ENCODE measurements around the gene DBH.

DBH gene

DNA sequence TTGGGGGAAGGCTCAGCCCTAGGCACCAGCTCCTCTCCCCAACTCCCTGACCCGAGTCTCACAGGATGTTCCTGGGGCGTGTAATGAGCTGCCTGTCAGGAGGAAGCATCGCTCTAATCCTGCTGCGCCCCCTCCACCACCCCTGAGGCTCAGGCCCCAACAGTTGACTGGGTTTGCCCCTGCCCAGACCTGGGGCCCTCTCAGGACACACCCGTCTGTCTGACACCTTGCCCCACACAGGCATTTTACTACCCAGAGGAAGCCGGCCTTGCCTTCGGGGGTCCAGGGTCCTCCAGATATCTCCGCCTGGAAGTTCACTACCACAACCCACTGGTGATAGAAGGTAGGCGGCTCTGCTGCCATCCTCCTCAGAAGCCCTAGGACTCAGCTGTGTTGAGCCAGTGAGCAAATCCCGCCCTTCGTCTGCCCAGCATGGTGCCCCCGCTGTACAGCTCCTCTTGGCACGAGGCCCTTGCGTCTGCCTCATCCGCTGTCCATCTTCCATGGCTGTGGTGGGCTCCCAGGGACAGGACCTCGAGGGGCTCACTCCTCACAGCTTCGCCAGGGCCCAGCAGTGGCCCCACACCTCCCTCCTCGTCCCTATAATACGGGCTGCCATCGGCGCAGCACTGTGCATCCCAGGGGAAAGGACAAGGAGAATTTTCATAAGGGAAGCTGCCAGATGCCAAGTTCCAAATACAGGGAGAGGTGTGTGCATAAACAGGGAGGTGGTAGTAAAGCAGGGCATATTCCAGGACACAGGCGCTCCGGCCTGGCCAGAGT, 8.0 kb downstream of the DBH start:
- DNase-seq (ENCODE audit: low read depth): no peak

DNA sequence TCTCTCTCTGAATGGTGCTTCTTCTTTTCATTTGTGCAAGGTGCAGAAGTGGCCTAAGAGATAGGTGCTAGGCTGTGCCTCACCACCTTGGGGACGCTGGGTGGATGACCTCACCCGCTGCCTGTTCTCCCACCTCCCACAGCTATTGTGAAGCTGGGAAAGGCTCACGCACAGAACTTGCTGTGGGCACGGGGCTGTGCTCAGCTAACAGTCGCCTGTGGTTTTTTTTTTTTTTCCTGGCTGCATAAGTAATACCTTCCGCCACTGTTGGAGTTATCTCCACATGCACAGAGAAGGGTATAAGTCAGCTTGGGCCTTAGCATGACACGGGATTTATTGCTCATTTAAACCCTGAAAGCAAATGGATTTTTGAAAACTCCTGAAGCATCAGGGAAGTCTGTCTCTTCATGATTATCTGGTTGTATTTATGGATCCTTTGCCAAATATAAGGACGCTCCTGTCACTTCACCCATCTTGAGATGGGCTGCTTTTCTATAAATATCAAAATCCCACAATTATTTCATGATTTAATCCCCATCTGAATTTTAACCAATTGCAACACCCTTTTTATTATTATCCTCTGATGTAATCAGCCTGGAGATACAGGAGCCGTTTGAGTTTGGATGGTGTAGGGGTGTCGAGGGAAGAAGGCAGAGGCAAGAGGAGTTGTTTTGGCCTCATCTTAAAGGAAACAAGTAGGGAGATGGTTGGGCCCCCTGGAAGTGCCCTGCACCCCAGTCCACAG, 9.0 kb downstream of the DBH start:
- no peak for DNase-seq (ENCODE audit: low read depth)

GRCh38 chr9:133647148-133647547, 11.0 kb downstream of the DBH start:
- no peak for DNase-seq (ENCODE audit: low read depth)

DNA sequence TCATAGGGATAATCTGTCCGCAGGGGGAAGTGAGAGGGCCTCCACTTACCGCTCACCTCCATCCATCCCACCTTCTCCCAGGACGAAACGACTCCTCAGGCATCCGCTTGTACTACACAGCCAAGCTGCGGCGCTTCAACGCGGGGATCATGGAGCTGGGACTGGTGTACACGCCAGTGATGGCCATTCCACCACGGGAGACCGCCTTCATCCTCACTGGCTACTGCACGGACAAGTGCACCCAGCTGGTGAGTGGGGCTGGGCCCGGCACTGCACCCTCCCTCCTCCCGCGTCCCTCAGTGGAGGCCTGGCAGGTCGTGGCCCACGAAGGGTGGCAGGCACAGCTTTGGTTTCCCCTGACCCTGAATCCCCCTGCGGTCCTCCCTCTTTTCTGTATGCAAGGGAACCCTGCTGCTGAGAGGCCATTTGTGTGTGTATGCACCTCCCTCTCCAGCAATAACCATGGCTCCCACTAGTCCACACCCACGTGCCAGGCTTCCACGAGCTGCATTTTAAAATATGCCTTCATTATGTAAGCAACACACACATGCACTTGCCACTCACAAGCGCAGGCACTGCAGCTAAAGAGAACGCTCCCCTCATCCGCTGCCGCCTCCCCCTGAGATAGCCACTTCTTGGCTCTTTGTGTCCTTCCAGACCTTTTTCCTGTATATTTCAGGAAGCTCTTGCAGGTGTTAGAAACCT, 11.8 kb downstream of the DBH start:
- no peak for DNase-seq (ENCODE audit: low read depth)

DNA sequence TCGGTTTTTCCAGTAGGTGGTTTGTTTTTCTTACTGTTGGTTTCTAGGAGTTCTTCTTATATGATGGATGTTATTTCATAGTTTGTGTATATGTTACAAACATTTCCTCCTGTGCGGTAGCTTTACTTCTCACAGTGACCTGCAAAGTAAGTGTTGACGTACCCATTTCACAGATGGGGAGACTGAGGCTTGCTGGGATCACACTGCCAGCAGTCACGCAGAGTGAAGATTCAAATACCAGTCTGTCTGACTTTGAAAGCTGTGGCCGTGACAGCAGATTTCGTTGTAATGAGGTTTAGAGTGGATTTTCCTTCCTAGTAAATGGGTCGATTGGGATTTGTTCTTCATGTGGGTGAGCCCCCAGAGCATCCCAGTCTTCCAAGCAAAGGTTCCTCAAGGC, 13.0 kb downstream of the DBH start:
- no peak for DNase-seq (ENCODE audit: low read depth)

GRCh38 chr9:133650026-133650425, 13.9 kb downstream of the DBH start:
- no peak for DNase-seq (ENCODE audit: low read depth)

GRCh38 chr9:133653638-133654037, 17.5 kb downstream of the DBH start:
- DNase-seq (ENCODE audit: low read depth): no peak

DNA sequence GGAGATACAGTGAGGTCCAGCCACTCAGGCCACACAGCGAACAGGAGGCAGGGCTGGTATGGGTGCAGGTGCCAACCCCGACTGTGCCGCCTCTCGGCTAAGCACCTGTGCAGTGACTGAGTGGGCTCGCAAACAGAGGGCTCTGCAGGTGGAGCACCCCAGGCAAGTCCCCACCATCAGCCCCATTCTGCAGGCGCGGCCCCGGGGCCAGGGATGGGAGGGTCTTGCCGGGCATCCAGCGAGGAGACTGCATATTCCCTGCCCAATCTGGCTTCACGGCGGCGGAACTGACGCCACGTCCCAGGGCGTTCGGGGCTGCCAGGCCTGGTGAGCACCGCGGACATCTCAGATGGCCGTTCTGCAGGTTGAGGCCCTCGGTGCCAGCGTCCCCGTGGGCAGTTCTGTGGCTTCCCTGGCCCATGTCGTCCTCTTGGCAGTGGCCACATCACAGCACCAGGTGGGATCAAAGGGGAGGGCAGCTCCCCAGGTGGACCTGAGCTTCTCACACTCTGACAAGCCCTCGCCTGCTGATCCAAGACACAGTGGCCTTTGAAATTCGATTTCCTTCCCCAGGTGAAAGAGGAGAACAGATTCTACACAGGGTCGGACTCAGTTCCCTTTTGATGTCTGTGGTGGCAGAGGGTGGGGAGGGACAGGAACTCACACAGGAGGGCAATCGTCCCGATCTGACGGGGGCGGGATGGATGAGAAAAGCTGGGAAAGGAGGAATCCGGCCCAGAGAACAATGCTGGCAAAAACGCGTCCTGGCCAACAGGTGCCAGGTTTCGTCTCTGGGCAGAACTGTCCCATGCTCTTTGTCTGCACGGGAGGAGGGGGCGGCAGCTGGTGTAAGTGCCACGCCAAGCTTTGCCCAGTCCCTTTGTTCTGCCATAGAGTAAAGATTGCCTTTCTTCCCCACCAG, 18.8 kb downstream of the DBH start:
- DNase-seq (ENCODE audit: low read depth): no peak

- DNase-seq (ENCODE audit: low read depth): no peak
Observed at GRCh38 chr9:133655701-133656100, 19.5 kb downstream of the DBH start.

DNA sequence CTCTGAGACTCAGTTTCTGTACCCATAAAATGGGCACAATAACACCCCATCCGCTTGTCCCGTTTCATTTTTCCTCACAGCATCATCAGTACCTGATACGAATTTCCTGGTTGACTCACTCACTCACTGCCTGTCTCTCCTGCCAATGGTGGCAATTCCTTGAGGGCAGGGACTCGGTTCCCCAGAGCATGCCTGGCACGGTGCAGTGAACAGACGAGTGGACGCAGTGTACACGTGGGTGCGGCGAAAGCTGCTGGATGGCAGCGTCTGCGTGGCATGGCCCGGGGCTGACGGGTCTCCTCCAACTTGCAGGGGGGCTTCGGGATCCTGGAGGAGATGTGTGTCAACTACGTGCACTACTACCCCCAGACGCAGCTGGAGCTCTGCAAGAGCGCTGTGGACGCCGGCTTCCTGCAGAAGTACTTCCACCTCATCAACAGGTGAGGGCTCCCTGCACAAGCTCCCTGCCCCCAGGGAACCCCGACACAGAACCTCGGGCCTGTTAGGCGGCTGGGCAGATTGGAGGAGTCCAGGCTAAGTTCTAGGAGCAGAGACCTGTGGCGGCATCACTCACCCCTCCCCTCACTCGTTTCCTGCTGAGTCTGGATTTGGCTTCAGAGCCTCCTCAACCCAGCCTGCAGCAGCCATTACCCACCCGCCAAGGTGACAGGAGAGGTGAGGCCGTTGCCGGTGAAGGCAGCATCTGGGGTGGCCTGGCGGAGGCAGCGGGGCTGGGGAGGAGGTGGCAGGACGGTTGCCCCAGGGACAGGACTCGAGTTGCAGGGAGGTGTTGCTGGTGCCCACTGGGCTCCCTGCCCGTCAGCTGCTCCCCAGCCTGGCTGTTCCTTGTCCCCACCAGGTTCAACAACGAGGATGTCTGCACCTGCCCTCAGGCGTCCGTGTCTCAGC, 20.3 kb downstream of the DBH start:
- no peak for DNase-seq (ENCODE audit: low read depth)

DNA sequence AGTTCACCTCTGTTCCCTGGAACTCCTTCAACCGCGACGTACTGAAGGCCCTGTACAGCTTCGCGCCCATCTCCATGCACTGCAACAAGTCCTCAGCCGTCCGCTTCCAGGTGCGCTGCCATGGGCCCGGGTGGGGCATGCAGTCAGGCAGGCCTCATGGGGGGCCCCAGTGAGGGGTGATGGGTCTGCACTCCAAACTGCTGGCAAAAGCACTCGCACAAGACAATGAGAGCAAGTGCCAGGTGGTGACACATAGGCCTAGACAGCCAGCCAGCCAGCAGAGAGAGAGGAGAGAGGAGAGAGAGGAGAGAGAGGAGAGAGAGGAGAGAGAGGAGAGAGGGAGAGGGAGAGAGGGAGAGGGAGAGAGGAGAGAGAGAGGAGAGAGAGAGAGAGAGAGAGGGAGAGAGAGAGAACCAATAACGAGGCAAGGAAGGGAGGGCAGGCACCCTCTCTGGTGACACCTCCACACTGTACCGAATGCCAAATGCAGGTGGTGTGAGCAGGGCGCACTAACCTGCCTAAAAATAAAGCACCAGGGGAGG, 21.0 kb downstream of the DBH start:
- no peak for DNase-seq (ENCODE audit: low read depth)

DNA sequence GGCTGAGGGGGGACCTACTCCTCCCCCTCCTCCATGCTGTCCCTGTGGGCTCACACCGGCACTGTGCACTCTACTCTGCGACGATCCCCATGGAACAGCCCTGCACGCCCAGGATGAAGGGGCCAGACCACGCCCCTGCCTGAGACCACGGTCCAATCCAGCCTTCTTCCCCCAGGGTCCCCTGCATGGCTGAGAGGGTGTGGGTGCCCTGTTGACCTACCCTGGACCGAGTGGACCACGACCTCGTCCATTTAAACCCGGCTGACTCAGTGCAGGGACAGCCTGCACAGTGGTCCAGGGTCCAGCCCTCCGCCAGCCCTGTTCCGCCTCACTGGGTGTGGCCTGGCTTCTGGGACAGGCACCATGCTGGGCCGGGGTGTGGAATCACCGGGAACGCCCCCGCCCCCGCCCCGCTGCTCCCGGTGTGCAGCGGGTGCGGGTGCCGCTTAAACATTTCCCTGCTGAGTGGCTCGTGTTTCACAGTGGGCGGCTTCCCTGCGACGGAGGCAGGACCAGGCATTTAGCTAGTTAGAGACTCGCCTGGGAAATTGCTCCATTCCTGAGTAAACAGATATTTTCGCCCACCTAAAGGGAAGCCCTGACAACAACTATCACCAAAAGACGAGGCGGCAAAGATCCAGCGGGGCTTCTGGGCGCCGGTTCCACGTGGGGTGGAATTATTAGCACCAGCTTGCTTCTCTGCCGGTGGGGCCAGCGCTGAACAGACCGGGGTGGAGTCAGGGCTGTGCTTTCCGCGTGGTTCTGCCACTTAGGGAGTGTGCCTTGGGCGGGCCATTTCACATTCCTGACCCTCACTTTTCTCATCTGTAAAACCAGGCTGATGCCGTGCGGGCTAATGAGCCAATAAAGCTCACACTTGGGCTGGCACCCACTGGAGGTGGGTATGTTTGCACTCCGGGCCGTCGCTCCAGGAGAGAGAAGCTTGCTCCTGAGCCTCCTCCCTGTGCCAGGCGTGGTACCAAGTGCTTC, 22.6 kb downstream of the DBH start:
- no peak for DNase-seq (ENCODE audit: low read depth)

- DNase-seq (ENCODE audit: low read depth): no peak
Observed at GRCh38 chr9:133659516-133659915, 23.4 kb downstream of the DBH start.

- DNase-seq (ENCODE audit: low read depth): no peak
Observed at GRCh38 chr9:133661846-133662540, 25.8 kb downstream of the DBH start.

DNA sequence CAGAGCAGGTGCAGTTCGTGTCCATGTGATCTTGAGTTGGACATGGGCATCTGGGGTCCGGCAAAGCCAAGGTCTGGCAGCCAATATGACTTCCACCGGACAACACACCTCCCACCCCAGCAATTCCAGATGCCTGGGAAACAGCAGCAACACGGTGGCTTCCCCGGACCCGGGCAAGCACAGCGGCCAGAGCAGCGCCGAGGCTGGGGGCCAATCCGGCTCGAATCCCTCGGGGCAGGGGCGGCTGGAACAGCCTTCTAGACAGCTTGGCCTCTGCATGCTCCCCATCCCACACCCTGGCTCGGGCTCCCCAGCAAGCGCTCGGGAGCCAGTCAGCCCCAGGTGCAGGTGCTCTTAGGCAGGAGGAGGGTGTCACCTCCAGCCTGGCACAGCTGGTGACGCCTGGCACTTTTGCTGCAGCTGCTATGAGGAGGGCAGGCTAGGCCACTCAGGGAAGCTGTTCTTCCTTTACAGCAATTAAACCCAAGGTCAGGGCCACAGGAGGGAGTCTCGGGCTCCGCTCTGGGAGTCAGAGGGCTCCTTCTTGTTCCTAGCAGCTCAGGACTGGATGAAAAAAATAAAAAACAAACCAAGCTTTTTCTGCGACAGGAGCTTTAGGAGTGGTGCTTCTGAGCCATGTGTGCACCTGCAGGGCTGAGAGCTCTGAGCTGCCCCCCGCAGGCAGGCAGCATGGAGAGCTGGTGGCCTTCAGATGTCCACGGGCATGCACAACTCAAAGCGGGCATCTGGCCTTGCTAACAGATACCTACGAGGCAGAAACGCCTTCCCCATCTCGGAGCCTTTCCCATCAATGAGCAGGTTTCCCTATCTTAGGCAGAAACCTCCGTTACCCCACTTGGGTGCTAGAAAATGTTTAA, 28.2 kb downstream of the DBH start:
- no peak for DNase-seq (ENCODE audit: low read depth)

DNA sequence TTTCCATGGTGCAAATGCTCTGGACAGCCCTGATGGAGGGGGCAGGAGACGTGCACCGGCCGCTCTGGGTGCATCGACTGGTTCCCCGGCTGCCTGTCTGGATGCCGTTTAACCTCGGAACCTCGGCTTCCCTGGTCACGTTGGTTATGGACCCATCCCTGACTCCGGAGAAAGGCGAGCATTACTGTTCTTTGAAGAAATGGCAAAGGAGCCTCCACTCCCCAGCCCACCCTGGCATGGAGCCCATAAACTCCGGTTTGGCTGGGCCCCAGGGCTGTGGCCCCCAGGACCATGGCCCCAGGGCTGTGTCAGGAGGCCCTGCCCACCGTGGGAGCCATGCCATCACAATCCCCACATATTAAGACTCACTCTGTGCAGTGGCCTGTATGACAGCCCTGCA, 28.9 kb downstream of the DBH start:
- DNase-seq (ENCODE audit: low read depth): no peak

- DNase-seq (ENCODE audit: low read depth): no peak
Observed at GRCh38 chr9:133665535-133665934, 29.4 kb downstream of the DBH start.

DNA sequence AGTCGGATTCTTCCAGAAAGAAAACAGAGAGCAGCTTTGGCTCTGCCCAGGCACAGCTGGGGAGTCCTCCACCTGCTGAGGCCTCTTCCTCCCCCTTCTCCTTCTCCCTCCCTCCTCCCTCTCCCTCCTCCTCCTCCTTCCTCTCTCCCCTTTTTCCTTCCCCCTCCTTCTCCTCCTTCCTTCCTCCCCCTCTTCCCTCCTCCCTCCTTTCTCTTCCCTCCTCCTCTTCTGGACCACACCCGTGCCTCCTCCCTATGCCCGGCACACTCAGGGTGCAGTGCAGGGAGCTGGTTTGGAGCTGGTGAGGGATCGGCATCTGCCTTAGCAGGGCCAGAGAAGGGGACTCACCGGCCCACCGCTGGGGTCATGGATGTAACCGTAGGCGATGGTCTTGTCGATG, 30.2 kb downstream of the DBH start:
- DNase-seq (ENCODE audit: low read depth): no peak
